IMR-90 (cell line): ENCODE data around the gene SLBP. TPM values are rescaled to one million over a fixed set of nuclear protein-coding genes. Genes with fewer than 3 reads are reported as not detected.

ENCODE experiments used
- ATAC-seq: fragments of 200-7000 bp; cut with Tn5 transposase; 2 replicates; pipeline ENCODE4 v1.9.1; 2020; ENCODE audit warnings: low read depth, mild to moderate bottlenecking, moderate library complexity
- BruUV-seq: library from RNA; stranded (reverse); fragments of 400-500 nt; replicated peaks from 2 replicates; lab custom pipeline; 2021; lab: Mats Ljungman, UMichigan
- CTCF ChIA-PET: fragments of 300-600 bp; formaldehyde crosslinking; extraction: SDS; loops from one replicate; lab custom pipeline; 2021; ENCODE audit warnings: antibody characterized with exemption; lab: Yijun Ruan, JAX
- POLR2A ChIA-PET: fragments of 300-600 bp; sonication (Branson Sonifier 250); formaldehyde crosslinking; loops from one replicate; lab custom pipeline; 2022; ENCODE audit warnings: antibody characterized with exemption; ENCODE audit not compliant: unreplicated experiment; lab: Charles Lee
- DNase-seq: peaks from one replicate; pipeline ENCODE4 v3.0.0; 2013
- H2AFZ ChIP-seq: replicated peaks from 2 replicates; pipeline ENCODE3; 2013; ENCODE audit warnings: low read length, mild to moderate bottlenecking; ENCODE audit not compliant: poor library complexity
- H2AK5ac ChIP-seq: 2 replicates; pipeline ENCODE4 v1.6.1; 2013; ENCODE audit warnings: low read depth, low read length, inconsistent platforms
- H2AK9ac ChIP-seq: replicated peaks from 2 replicates; pipeline ENCODE3; 2013; ENCODE audit warnings: mild to moderate bottlenecking, low read depth, low read length, moderate library complexity; ENCODE audit not compliant: poor library complexity
- H2BK120ac ChIP-seq: 2 replicates; pipeline ENCODE4 v1.6.1; 2013; ENCODE audit warnings: low read depth, low read length, inconsistent platforms
- H2BK15ac ChIP-seq: 3 replicates; pipeline ENCODE4 v1.6.1; 2013; ENCODE audit warnings: low read depth, low read length, inconsistent platforms
- H2BK20ac ChIP-seq: 2 replicates; pipeline ENCODE4 v1.6.1; 2013; ENCODE audit warnings: low read depth, mild to moderate bottlenecking, inconsistent platforms, low read length, moderate library complexity
- H2BK5ac ChIP-seq: 2 replicates; pipeline ENCODE4 v1.6.1; 2013; ENCODE audit warnings: mild to moderate bottlenecking, low read depth, low read length, inconsistent platforms; ENCODE audit not compliant: poor library complexity, severe bottlenecking
- H3K14ac ChIP-seq: replicated peaks from 2 replicates; pipeline ENCODE4 v1.6.1; 2013; ENCODE audit warnings: low read depth, low read length, inconsistent platforms
- H3K18ac ChIP-seq: 2 replicates; pipeline ENCODE4 v1.6.1; 2013; ENCODE audit warnings: low read depth, low read length, control low read depth
- H3K23ac ChIP-seq: 2 replicates; pipeline ENCODE4 v1.6.1; 2013; ENCODE audit warnings: low read depth, low read length, inconsistent platforms
- H3K27ac ChIP-seq: 2 replicates; pipeline ENCODE4 v1.5.1; 2013; ENCODE audit warnings: mild to moderate bottlenecking, control low read depth, low read length; ENCODE audit not compliant: insufficient read depth
- H3K27me3 ChIP-seq: 2 replicates; pipeline ENCODE4 v1.6.1; 2013; ENCODE audit warnings: low read length; ENCODE audit not compliant: control insufficient read depth, insufficient read depth
- H3K36me3 ChIP-seq: 2 replicates; pipeline ENCODE4 v1.6.1; 2013; ENCODE audit warnings: low read length, mixed read lengths; ENCODE audit not compliant: control insufficient read depth, insufficient read depth
- H3K4ac ChIP-seq: 2 replicates; pipeline ENCODE4 v1.6.1; 2013; ENCODE audit warnings: low read depth, low read length, inconsistent platforms
- H3K4me1 ChIP-seq: 2 replicates; pipeline ENCODE4 v1.6.1; 2013; ENCODE audit warnings: low read length, mixed read lengths; ENCODE audit not compliant: control insufficient read depth, insufficient read depth
- H3K4me2 ChIP-seq: 2 replicates; pipeline ENCODE4 v1.6.1; 2013; ENCODE audit warnings: low read depth, mild to moderate bottlenecking, control low read depth, low read length, moderate library complexity
- H3K4me3 ChIP-seq: 2 replicates; pipeline ENCODE4 v1.5.1; 2013; ENCODE audit warnings: low read depth, mild to moderate bottlenecking, control low read depth, low read length, moderate library complexity; ENCODE audit not compliant: insufficient read depth
- H3K56ac ChIP-seq: 2 replicates; pipeline ENCODE4 v1.6.1; 2013; ENCODE audit warnings: low read length, inconsistent platforms; ENCODE audit not compliant: insufficient read depth; ENCODE audit errors: extremely low read depth
- H3K79me1 ChIP-seq, 2 experiments: 2 replicates each; pipeline ENCODE4 v1.6.1; 2013; ENCODE audit warnings: low read length in 2 of 2, inconsistent platforms in 1 of 2, low read depth in 1 of 2
- H3K9ac ChIP-seq: 2 replicates; pipeline ENCODE4 v1.6.1; 2013; ENCODE audit warnings: low read depth, low read length, control low read depth
- H3K9me1 ChIP-seq: 2 replicates; pipeline ENCODE4 v1.6.1; 2013; ENCODE audit warnings: low read length, inconsistent platforms; ENCODE audit not compliant: insufficient read depth
- H3K9me3 ChIP-seq: 2 replicates; pipeline ENCODE4 v1.6.1; 2013; ENCODE audit warnings: low read length; ENCODE audit not compliant: control insufficient read depth, insufficient read depth
- H4K20me1 ChIP-seq: 2 replicates; pipeline ENCODE4 v1.6.1; 2013; ENCODE audit warnings: low read length, inconsistent platforms; ENCODE audit not compliant: insufficient read depth
- H4K5ac ChIP-seq: 2 replicates; pipeline ENCODE4 v1.6.1; 2013; ENCODE audit warnings: mild to moderate bottlenecking, low read depth, low read length, control low read depth
- H4K8ac ChIP-seq, 2 experiments: 2 replicates each; pipeline ENCODE4 v1.6.1; 2013; ENCODE audit warnings: low read depth in 2 of 2, low read length in 2 of 2, control low read depth in 1 of 2, inconsistent platforms in 1 of 2
- H4K91ac ChIP-seq: 2 replicates; pipeline ENCODE4 v1.6.1; 2013; ENCODE audit warnings: low read depth, low read length, inconsistent platforms; ENCODE audit not compliant: insufficient read depth
- CEBPB ChIP-seq: IDR thresholded peaks from 2 replicates; pipeline ENCODE4 v1.6.1; 2012; ENCODE audit warnings: low read depth, low read length, improper control_type of control experiment
- CHD1 ChIP-seq: IDR thresholded peaks from 2 replicates; pipeline ENCODE4 v1.6.1; 2012; ENCODE audit warnings: low read depth, low read length, improper control_type of control experiment
- FOS ChIP-seq: fragments of 150-350 bp; IDR thresholded peaks from 2 replicates; pipeline ENCODE4 v1.6.1; 2016; ENCODE audit warnings: low read depth, low read length
- MAFK ChIP-seq: IDR thresholded peaks from 2 replicates; pipeline ENCODE4 v1.6.1; 2012; ENCODE audit warnings: low read depth, low read length, improper control_type of control experiment
- MAZ ChIP-seq: IDR thresholded peaks from 2 replicates; pipeline ENCODE4 v1.6.1; 2012; ENCODE audit warnings: low read depth, mild to moderate bottlenecking, low read length, improper control_type of control experiment, moderate library complexity, borderline replicate concordance
- MXI1 ChIP-seq: IDR thresholded peaks from 2 replicates; pipeline ENCODE4 v1.6.1; 2012; ENCODE audit warnings: low read depth, mild to moderate bottlenecking, low read length, moderate library complexity, borderline replicate concordance
- NFE2L2 ChIP-seq: fragments of 150-350 bp; IDR thresholded peaks from 2 replicates; pipeline ENCODE4 v1.6.1; 2016; ENCODE audit warnings: low read depth, mild to moderate bottlenecking, low read length
- POLR2A ChIP-seq: IDR thresholded peaks from 2 replicates; pipeline ENCODE4 v1.6.1; 2012; ENCODE audit warnings: mild to moderate bottlenecking, low read depth, low read length
- RCOR1 ChIP-seq: IDR thresholded peaks from 2 replicates; pipeline ENCODE4 v1.6.1; 2012; ENCODE audit warnings: mild to moderate bottlenecking, low read length, improper control_type of control experiment; ENCODE audit not compliant: insufficient replicate concordance
- RFX5 ChIP-seq: IDR thresholded peaks from 2 replicates; pipeline ENCODE4 v1.8.0; 2012; ENCODE audit warnings: low read depth, mild to moderate bottlenecking, low read length, moderate library complexity
- SMC3 ChIP-seq: fragments of 150-350 bp; IDR thresholded peaks from 2 replicates; pipeline ENCODE4 v1.6.1; 2016; ENCODE audit warnings: low read depth, mild to moderate bottlenecking, antibody characterized with exemption, low read length, moderate library complexity
- WGBS, 2 experiments: methylation state at CpG; one replicate each; pipeline versions ENCODE4 v1.1.5 to v1.1.7; 2013; ENCODE audit warnings: missing lambda C conversion rate in 2 of 2; ENCODE audit not compliant: insufficient read length in 1 of 2; ENCODE audit errors: extremely low coverage in 2 of 2; 5-methylcytosine and 5-hydroxymethylcytosine counted together
- dilution Hi-C: fragments of 300-500 bp; cut with HindIII; formaldehyde crosslinking; loops from one replicate; pipeline ENCODE4 v1.14.3; 2018; ENCODE audit warnings: low sequenced_read_pairs; ENCODE audit not compliant: unreplicated experiment
- in situ Hi-C: fragments of 300-500 bp; cut with MboI; formaldehyde crosslinking; loops from 3 replicates; pipeline ENCODE4 v1.14.3; 2019; ENCODE audit warnings: low sequenced_read_pairs, inconsistent platforms, mixed read lengths
- intact Hi-C: fragments of 100-400 bp; cut with micrococcal nuclease; formaldehyde crosslinking; loops from 2 replicates; pipeline ENCODE4 v1.10.0; 2022
- polyA plus RNA-seq, 3 experiments: library from polyadenylated mRNA; depleted of rRNA; stranded (reverse); fragments of >200 nt; gene quantifications; 2 replicates each; pipeline ENCODE4 v1.2.3, GENCODE V29; 2012; ENCODE audit warnings: low replicate concordance in 1 of 3
- total RNA-seq: library from RNA; depleted of rRNA; stranded (reverse); fragments of >200 nt; gene quantifications from 2 replicates; pipeline ENCODE4 v1.2.3, GENCODE V29; 2012
- TF ChIP-seq, protein P1 (sequence below): conservative IDR thresholded peaks from 2 replicates; pipeline ENCODE4 v1.5.1; 2012; ENCODE audit warnings: mild to moderate bottlenecking, low read depth, low read length, improper control_type of control experiment
- TF ChIP-seq, protein P2 (sequence below): fragments of 150-350 bp; IDR thresholded peaks from 2 replicates; pipeline ENCODE4 v1.6.1; 2017; ENCODE audit warnings: mild to moderate bottlenecking, antibody characterized with exemption, low read length, low read depth
- TF ChIP-seq, protein P3 (sequence below): fragments of 150-350 bp; IDR thresholded peaks from 2 replicates; pipeline ENCODE4 v1.6.1; 2016; ENCODE audit warnings: low read depth, mild to moderate bottlenecking, low read length, moderate library complexity, borderline replicate concordance

The SLBP gene
- total and polyA plus RNA-seq, 2 of the 4 experiments (the other 2 are of a cell fraction): 64.9 to 66.1 TPM

DNA sequence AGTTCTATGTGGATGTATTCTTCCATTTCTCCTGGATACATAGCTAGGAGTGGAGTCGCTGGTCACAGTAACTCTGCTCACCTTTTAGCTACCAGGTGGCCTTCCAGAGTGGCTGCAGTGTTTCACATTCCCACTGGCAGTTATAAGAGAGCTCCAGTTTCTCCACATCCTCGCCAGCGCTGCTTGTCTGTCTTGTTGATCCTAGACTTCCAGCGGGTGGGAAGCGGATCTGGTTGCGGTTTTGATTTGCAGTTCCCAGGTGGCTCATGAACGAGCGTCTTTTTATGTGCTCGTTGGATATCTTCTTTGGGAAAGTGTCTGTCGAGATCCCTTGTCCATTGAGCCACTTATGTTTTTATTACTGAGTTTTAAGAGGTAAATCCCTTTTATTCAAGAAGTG, 20.8 kb upstream of the SLBP start:
- Histone ChIP-seq H2AFZ (no peak overlapping the region), H3K9me1 (peaks cover 6% of the 10 kb centered on the region), H3K27ac (no peak overlapping the region), H2BK15ac (no peak overlapping the region), H4K20me1 (peaks cover 21% of the 10 kb centered on the region), H3K4me1 (peaks cover 2% of the 10 kb centered on the region; the same call in 1 of the 2 replicates), H3K79me1 (peaks cover 43 to 71% of the 10 kb centered on the region in 2 experiments), H3K4me2 (no peak overlapping the region), H2BK120ac (no peak overlapping the region), H3K18ac (no peak overlapping the region), H3K4me3 (no peak overlapping the region), H3K14ac (no peak overlapping the region), H3K36me3 (peaks cover 45% of the 10 kb centered on the region), H2AK9ac (no peak overlapping the region), H4K8ac (no peak overlapping the region), H2BK20ac (no peak overlapping the region), H3K27me3 (no peaks in the 10 kb centered on the region), H4K5ac (no peak overlapping the region), H2AK5ac (no peak overlapping the region), H2BK5ac (no peak overlapping the region), H3K9me3 (peaks cover 3% of the 10 kb centered on the region; the same call in 1 of the 2 replicates), H3K23ac (no peak overlapping the region), H3K9ac (no peak overlapping the region), H3K4ac (no peak overlapping the region), H3K56ac (no peak overlapping the region), H4K91ac (no peak overlapping the region)
- DNase-seq (no peak), ATAC-seq (no peak)
- TF ChIP-seq, protein P1, sequence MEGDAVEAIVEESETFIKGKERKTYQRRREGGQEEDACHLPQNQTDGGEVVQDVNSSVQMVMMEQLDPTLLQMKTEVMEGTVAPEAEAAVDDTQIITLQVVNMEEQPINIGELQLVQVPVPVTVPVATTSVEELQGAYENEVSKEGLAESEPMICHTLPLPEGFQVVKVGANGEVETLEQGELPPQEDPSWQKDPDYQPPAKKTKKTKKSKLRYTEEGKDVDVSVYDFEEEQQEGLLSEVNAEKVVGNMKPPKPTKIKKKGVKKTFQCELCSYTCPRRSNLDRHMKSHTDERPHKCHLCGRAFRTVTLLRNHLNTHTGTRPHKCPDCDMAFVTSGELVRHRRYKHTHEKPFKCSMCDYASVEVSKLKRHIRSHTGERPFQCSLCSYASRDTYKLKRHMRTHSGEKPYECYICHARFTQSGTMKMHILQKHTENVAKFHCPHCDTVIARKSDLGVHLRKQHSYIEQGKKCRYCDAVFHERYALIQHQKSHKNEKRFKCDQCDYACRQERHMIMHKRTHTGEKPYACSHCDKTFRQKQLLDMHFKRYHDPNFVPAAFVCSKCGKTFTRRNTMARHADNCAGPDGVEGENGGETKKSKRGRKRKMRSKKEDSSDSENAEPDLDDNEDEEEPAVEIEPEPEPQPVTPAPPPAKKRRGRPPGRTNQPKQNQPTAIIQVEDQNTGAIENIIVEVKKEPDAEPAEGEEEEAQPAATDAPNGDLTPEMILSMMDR: no peak
- TF ChIP-seq RFX5 (no peak), POLR2A (no peak), CHD1 (no peak), NFE2L2 (no peak), SMC3 (no peak), MAFK (no peak), RCOR1 (no peak), FOS (no peak), MAZ (no peak), MXI1 (no peak), CEBPB (no peak)
- TF ChIP-seq, protein P2, sequence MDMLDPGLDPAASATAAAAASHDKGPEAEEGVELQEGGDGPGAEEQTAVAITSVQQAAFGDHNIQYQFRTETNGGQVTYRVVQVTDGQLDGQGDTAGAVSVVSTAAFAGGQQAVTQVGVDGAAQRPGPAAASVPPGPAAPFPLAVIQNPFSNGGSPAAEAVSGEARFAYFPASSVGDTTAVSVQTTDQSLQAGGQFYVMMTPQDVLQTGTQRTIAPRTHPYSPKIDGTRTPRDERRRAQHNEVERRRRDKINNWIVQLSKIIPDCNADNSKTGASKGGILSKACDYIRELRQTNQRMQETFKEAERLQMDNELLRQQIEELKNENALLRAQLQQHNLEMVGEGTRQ: no peak
- TF ChIP-seq, protein P3, sequence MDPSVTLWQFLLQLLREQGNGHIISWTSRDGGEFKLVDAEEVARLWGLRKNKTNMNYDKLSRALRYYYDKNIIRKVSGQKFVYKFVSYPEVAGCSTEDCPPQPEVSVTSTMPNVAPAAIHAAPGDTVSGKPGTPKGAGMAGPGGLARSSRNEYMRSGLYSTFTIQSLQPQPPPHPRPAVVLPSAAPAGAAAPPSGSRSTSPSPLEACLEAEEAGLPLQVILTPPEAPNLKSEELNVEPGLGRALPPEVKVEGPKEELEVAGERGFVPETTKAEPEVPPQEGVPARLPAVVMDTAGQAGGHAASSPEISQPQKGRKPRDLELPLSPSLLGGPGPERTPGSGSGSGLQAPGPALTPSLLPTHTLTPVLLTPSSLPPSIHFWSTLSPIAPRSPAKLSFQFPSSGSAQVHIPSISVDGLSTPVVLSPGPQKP: no peak
- 96% methylated on average over 4 of the region's 10 CpGs; no CpG with 5 or more reads in 1 of the 2 experiments for WGBS, 2 experiments
- ChIA-PET POLR2A (no interaction called here), CTCF (no interaction called here)
- intact Hi-C loops (no loop called here), in situ Hi-C loops (no loop called here), dilution Hi-C loops (no loop called here)
- BruUV-seq: no TSS peak
